Measurements from ENCODE around the gene THTPA.

The THTPA gene

DNA sequence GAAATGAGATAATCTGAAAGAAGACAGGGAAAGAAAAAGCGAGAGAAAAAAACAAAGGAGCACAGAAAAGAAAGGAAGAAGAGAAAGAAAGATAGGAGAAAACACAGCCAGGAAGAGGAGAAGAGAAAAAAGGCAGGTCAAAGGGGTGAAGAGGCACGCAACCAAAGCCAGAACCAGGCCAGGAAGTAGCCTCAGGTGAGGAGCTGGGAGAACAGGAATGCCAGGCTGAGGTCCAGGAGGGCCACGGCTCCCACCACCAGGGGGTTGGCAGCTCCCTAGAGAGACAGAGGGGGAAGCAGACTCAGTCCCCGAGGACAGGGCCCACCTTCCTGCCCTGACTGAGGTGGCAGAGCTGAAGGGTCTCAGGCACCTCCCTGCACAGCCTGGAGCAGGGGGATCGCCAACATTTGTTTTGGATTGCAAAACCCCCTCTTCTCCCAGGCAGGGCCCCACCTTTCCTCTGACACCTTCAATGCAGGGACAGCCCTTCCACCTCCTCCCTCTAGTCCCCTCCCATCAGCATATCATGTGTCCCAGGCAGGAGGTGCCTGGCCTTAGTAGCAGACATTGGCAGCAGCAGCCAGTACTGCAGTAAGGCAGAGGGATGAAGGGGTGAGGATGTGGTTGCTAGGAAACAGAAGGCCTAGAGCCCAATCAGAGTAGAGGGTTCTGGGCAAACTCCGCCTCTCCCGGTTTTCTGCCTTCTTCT lies 13.5 kb downstream of the THTPA start:
- no peak overlapping the region for H3K4me3 ChIP-seq (ENCODE audit: low read depth, low read length)
- TF ChIP-seq, protein P1, sequence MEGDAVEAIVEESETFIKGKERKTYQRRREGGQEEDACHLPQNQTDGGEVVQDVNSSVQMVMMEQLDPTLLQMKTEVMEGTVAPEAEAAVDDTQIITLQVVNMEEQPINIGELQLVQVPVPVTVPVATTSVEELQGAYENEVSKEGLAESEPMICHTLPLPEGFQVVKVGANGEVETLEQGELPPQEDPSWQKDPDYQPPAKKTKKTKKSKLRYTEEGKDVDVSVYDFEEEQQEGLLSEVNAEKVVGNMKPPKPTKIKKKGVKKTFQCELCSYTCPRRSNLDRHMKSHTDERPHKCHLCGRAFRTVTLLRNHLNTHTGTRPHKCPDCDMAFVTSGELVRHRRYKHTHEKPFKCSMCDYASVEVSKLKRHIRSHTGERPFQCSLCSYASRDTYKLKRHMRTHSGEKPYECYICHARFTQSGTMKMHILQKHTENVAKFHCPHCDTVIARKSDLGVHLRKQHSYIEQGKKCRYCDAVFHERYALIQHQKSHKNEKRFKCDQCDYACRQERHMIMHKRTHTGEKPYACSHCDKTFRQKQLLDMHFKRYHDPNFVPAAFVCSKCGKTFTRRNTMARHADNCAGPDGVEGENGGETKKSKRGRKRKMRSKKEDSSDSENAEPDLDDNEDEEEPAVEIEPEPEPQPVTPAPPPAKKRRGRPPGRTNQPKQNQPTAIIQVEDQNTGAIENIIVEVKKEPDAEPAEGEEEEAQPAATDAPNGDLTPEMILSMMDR (IDR thresholded peaks at IDR 0.05; ENCODE audit: borderline replicate concordance, insufficient read depth, low read depth, low read length), result no peak

- H3K4me3 ChIP-seq (ENCODE audit: low read depth, low read length), result no peak overlapping the region
- TF ChIP-seq, protein P1 (IDR thresholded peaks at IDR 0.05; ENCODE audit: borderline replicate concordance, insufficient read depth, low read depth, low read length), result no peak
Observed at GRCh38 chr14:23570806-23571483, 14.9 kb downstream of the THTPA start.

GRCh38 chr14:23571701-23572523 lies 15.8 kb downstream of the THTPA start:
- TF ChIP-seq, protein P1 (IDR thresholded peaks at IDR 0.05; ENCODE audit: borderline replicate concordance, insufficient read depth, low read depth, low read length), result no peak
- no peak overlapping the region for H3K4me3 ChIP-seq (ENCODE audit: low read depth, low read length)

- no peak overlapping the region for H3K4me3 ChIP-seq (ENCODE audit: low read depth, low read length)
- TF ChIP-seq, protein P1 (IDR thresholded peaks at IDR 0.05; ENCODE audit: borderline replicate concordance, insufficient read depth, low read depth, low read length), result no peak
Observed at GRCh38 chr14:23572524-23572828, 16.4 kb downstream of the THTPA start.

DNA sequence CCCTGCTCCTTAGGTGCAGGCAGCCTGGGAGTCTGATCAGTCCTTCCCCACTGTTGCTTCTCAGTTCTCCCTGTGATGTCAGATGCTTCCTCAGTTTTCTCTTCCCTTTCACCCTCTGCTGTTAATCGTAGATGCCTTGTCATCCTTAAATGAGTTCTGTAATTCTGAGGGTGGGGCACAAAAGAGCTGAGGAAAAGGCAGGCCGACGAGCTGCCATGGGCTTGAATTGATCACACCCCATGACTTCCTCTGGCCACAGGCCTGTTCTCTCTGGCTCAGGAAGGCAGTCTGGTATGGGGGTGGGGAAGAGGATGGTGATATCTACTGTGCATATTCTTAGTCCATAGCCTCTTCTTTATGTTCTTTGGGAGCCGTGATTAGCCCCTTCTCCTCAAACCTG lies 16.8 kb downstream of the THTPA start:
- TF ChIP-seq, protein P1 (IDR thresholded peaks at IDR 0.05; ENCODE audit: borderline replicate concordance, insufficient read depth, low read depth, low read length), result no peak
- H3K4me3 ChIP-seq (ENCODE audit: low read depth, low read length), result no peak overlapping the region

GRCh38 chr14:23573384-23574015 lies 17.4 kb downstream of the THTPA start:
- TF ChIP-seq, protein P1 (IDR thresholded peaks at IDR 0.05; ENCODE audit: borderline replicate concordance, insufficient read depth, low read depth, low read length), result no peak
- no peak overlapping the region for H3K4me3 ChIP-seq (ENCODE audit: low read depth, low read length)
